RWPE2 (cell line): ENCODE measurements around the gene RAPH1.

Experiments used
- ATAC-seq: fragments of 200-7000 bp; cut with Tn5 transposase; 3 replicates; pipeline ENCODE4 v1.9.1; 2021; ENCODE audit warnings: low read depth
- DNase-seq: peaks from one replicate; pipeline ENCODE4 v3.0.0-alpha.2; 2020; ENCODE audit warnings: low spot score
- H3K27ac ChIP-seq: fragments of 450-650 bp; 2 replicates; pipeline ENCODE4 v1.5.1; 2017; ENCODE audit warnings: mild to moderate bottlenecking; ENCODE audit not compliant: poor library complexity, severe bottlenecking
- H3K27me3 ChIP-seq: fragments of 250-450 bp; sonication (Bioruptor Pico); 2 replicates; pipeline ENCODE4 v1.5.1; 2021; ENCODE audit warnings: mild to moderate bottlenecking, moderate library complexity; ENCODE audit not compliant: insufficient read depth, poor library complexity, severe bottlenecking
- H3K36me3 ChIP-seq: fragments of 250-450 bp; sonication (Bioruptor Pico); 2 replicates; pipeline ENCODE4 v1.5.1; 2020; ENCODE audit warnings: low read depth, mild to moderate bottlenecking, moderate library complexity
- H3K4me1 ChIP-seq: fragments of 250-450 bp; sonication (Bioruptor Pico); 2 replicates; pipeline ENCODE4 v1.5.1; 2021; ENCODE audit warnings: mild to moderate bottlenecking, moderate library complexity; ENCODE audit not compliant: insufficient read depth, poor library complexity, severe bottlenecking
- H3K4me3 ChIP-seq: fragments of 250-450 bp; sonication (Bioruptor Pico); 2 replicates; pipeline ENCODE4 v1.5.1; 2021; ENCODE audit warnings: mild to moderate bottlenecking, moderate library complexity; ENCODE audit not compliant: severe bottlenecking
- H3K9me3 ChIP-seq: fragments of 250-450 bp; sonication (Bioruptor Pico); 2 replicates; pipeline ENCODE4 v1.5.1; 2021; ENCODE audit warnings: mild to moderate bottlenecking, moderate library complexity; ENCODE audit not compliant: severe bottlenecking
- CTCF ChIP-seq: fragments of 450-650 bp; IDR thresholded peaks from one replicate; pipeline ENCODE4 v1.5.1; 2017; ENCODE audit warnings: mild to moderate bottlenecking, moderate library complexity; ENCODE audit not compliant: poor library complexity, severe bottlenecking

RAPH1 gene

GRCh38 chr2:203354966-203355365 is 180.1 kb downstream of the RAPH1 start:
- Histone ChIP-seq H3K4me3 (no peak overlapping the region), H3K9me3 (no peaks in the 10 kb centered on the region), H3K4me1 (no peaks in the 10 kb centered on the region), H3K27ac (no peak overlapping the region), H3K36me3 (no peaks in the 10 kb centered on the region), H3K27me3 (no peaks in the 10 kb centered on the region)
- TF ChIP-seq CTCF: no peak
- DNase-seq (no peak), ATAC-seq (no peak)

GRCh38 chr2:203352604-203353255 is 182.4 kb downstream of the RAPH1 start:
- no peak for DNase-seq
- peak; percentile 35; the same call in 1 of the 3 replicates for ATAC-seq
- no peaks in the 10 kb centered on the region for H3K36me3 ChIP-seq

GRCh38 chr2:203347375-203347774 is 187.7 kb downstream of the RAPH1 start:
- DNase-seq: no peak
- no peak for TF ChIP-seq CTCF
- H3K4me3 ChIP-seq: no peak overlapping the region
- peaks cover 3% of the 10 kb centered on the region for H3K4me1 ChIP-seq
- H3K36me3 ChIP-seq: peaks cover 14% of the 10 kb centered on the region
- H3K27me3 ChIP-seq: no peaks in the 10 kb centered on the region
- no peak overlapping the region for H3K27ac ChIP-seq
- ATAC-seq: no peak
- no peaks in the 10 kb centered on the region for H3K9me3 ChIP-seq

More at GRCh38 chr2:203352604-203353255, 182.4 kb downstream of the RAPH1 start:
- Histone ChIP-seq H3K9me3 (no peaks in the 10 kb centered on the region), H3K27ac (no peak overlapping the region), H3K4me1 (no peaks in the 10 kb centered on the region), H3K27me3 (no peaks in the 10 kb centered on the region), H3K4me3 (no peak overlapping the region)
- TF ChIP-seq CTCF: no peak

GRCh38 chr2:203346612-203347011 is 188.5 kb downstream of the RAPH1 start:
- Histone ChIP-seq H3K4me3 (no peak overlapping the region), H3K4me1 (peaks cover 5% of the 10 kb centered on the region), H3K36me3 (peaks cover 20% of the 10 kb centered on the region), H3K9me3 (no peaks in the 10 kb centered on the region), H3K27me3 (no peaks in the 10 kb centered on the region), H3K27ac (no peak overlapping the region)
- no peak for DNase-seq
- TF ChIP-seq CTCF: no peak
- no peak for ATAC-seq

GRCh38 chr2:203344667-203345066 is 190.4 kb downstream of the RAPH1 start:
- ATAC-seq (no peak), DNase-seq (no peak)
- peaks cover 18% of the 10 kb centered on the region for H3K4me1 ChIP-seq
- TF ChIP-seq CTCF: no peak
- H3K4me3 ChIP-seq: no peak overlapping the region
- H3K36me3 ChIP-seq: peaks cover 21% of the 10 kb centered on the region
- no peaks in the 10 kb centered on the region for H3K27me3 ChIP-seq
- H3K9me3 ChIP-seq: no peaks in the 10 kb centered on the region
- no peak overlapping the region for H3K27ac ChIP-seq
